IMR-90 (cell line): ENCODE results near the gene APPBP2. TPM values are rescaled to one million over a fixed set of nuclear protein-coding genes. Genes with fewer than 3 reads are reported as not detected.

Experiments used
- ATAC-seq: fragments of 200-7000 bp; cut with Tn5 transposase; 2 replicates; pipeline ENCODE4 v1.9.1; 2020; ENCODE audit warnings: low read depth, mild to moderate bottlenecking, moderate library complexity
- BruUV-seq: library from RNA; stranded (reverse); fragments of 400-500 nt; replicated peaks from 2 replicates; lab custom pipeline; 2021; lab: Mats Ljungman, UMichigan
- CTCF ChIA-PET: fragments of 300-600 bp; formaldehyde crosslinking; extraction: SDS; loops from one replicate; lab custom pipeline; 2021; ENCODE audit warnings: antibody characterized with exemption; lab: Yijun Ruan, JAX
- POLR2A ChIA-PET: fragments of 300-600 bp; sonication (Branson Sonifier 250); formaldehyde crosslinking; loops from one replicate; lab custom pipeline; 2022; ENCODE audit warnings: antibody characterized with exemption; ENCODE audit not compliant: unreplicated experiment; lab: Charles Lee
- DNase-seq: peaks from one replicate; pipeline ENCODE4 v3.0.0; 2013
- H2AFZ ChIP-seq: replicated peaks from 2 replicates; pipeline ENCODE3; 2013; ENCODE audit warnings: low read length, mild to moderate bottlenecking; ENCODE audit not compliant: poor library complexity
- H2AK5ac ChIP-seq: 2 replicates; pipeline ENCODE4 v1.6.1; 2013; ENCODE audit warnings: low read depth, low read length, inconsistent platforms
- H2AK9ac ChIP-seq: replicated peaks from 2 replicates; pipeline ENCODE3; 2013; ENCODE audit warnings: mild to moderate bottlenecking, low read depth, low read length, moderate library complexity; ENCODE audit not compliant: poor library complexity
- H2BK120ac ChIP-seq: 2 replicates; pipeline ENCODE4 v1.6.1; 2013; ENCODE audit warnings: low read depth, low read length, inconsistent platforms
- H2BK15ac ChIP-seq: 3 replicates; pipeline ENCODE4 v1.6.1; 2013; ENCODE audit warnings: low read depth, low read length, inconsistent platforms
- H2BK20ac ChIP-seq: 2 replicates; pipeline ENCODE4 v1.6.1; 2013; ENCODE audit warnings: low read depth, mild to moderate bottlenecking, inconsistent platforms, low read length, moderate library complexity
- H2BK5ac ChIP-seq: 2 replicates; pipeline ENCODE4 v1.6.1; 2013; ENCODE audit warnings: mild to moderate bottlenecking, low read depth, low read length, inconsistent platforms; ENCODE audit not compliant: poor library complexity, severe bottlenecking
- H3K14ac ChIP-seq: replicated peaks from 2 replicates; pipeline ENCODE4 v1.6.1; 2013; ENCODE audit warnings: low read depth, low read length, inconsistent platforms
- H3K18ac ChIP-seq: 2 replicates; pipeline ENCODE4 v1.6.1; 2013; ENCODE audit warnings: low read depth, low read length, control low read depth
- H3K23ac ChIP-seq: 2 replicates; pipeline ENCODE4 v1.6.1; 2013; ENCODE audit warnings: low read depth, low read length, inconsistent platforms
- H3K27ac ChIP-seq: 2 replicates; pipeline ENCODE4 v1.5.1; 2013; ENCODE audit warnings: mild to moderate bottlenecking, control low read depth, low read length; ENCODE audit not compliant: insufficient read depth
- H3K27me3 ChIP-seq: 2 replicates; pipeline ENCODE4 v1.6.1; 2013; ENCODE audit warnings: low read length; ENCODE audit not compliant: control insufficient read depth, insufficient read depth
- H3K36me3 ChIP-seq: 2 replicates; pipeline ENCODE4 v1.6.1; 2013; ENCODE audit warnings: low read length, mixed read lengths; ENCODE audit not compliant: control insufficient read depth, insufficient read depth
- H3K4ac ChIP-seq: 2 replicates; pipeline ENCODE4 v1.6.1; 2013; ENCODE audit warnings: low read depth, low read length, inconsistent platforms
- H3K4me1 ChIP-seq: 2 replicates; pipeline ENCODE4 v1.6.1; 2013; ENCODE audit warnings: low read length, mixed read lengths; ENCODE audit not compliant: control insufficient read depth, insufficient read depth
- H3K4me2 ChIP-seq: 2 replicates; pipeline ENCODE4 v1.6.1; 2013; ENCODE audit warnings: low read depth, mild to moderate bottlenecking, control low read depth, low read length, moderate library complexity
- H3K4me3 ChIP-seq: 2 replicates; pipeline ENCODE4 v1.5.1; 2013; ENCODE audit warnings: low read depth, mild to moderate bottlenecking, control low read depth, low read length, moderate library complexity; ENCODE audit not compliant: insufficient read depth
- H3K56ac ChIP-seq: 2 replicates; pipeline ENCODE4 v1.6.1; 2013; ENCODE audit warnings: low read length, inconsistent platforms; ENCODE audit not compliant: insufficient read depth; ENCODE audit errors: extremely low read depth
- H3K79me1 ChIP-seq, 2 experiments: 2 replicates each; pipeline ENCODE4 v1.6.1; 2013; ENCODE audit warnings: low read length in 2 of 2, inconsistent platforms in 1 of 2, low read depth in 1 of 2
- H3K9ac ChIP-seq: 2 replicates; pipeline ENCODE4 v1.6.1; 2013; ENCODE audit warnings: low read depth, low read length, control low read depth
- H3K9me1 ChIP-seq: 2 replicates; pipeline ENCODE4 v1.6.1; 2013; ENCODE audit warnings: low read length, inconsistent platforms; ENCODE audit not compliant: insufficient read depth
- H3K9me3 ChIP-seq: 2 replicates; pipeline ENCODE4 v1.6.1; 2013; ENCODE audit warnings: low read length; ENCODE audit not compliant: control insufficient read depth, insufficient read depth
- H4K20me1 ChIP-seq: 2 replicates; pipeline ENCODE4 v1.6.1; 2013; ENCODE audit warnings: low read length, inconsistent platforms; ENCODE audit not compliant: insufficient read depth
- H4K5ac ChIP-seq: 2 replicates; pipeline ENCODE4 v1.6.1; 2013; ENCODE audit warnings: mild to moderate bottlenecking, low read depth, low read length, control low read depth
- H4K8ac ChIP-seq, 2 experiments: 2 replicates each; pipeline ENCODE4 v1.6.1; 2013; ENCODE audit warnings: low read depth in 2 of 2, low read length in 2 of 2, control low read depth in 1 of 2, inconsistent platforms in 1 of 2
- H4K91ac ChIP-seq: 2 replicates; pipeline ENCODE4 v1.6.1; 2013; ENCODE audit warnings: low read depth, low read length, inconsistent platforms; ENCODE audit not compliant: insufficient read depth
- BHLHE40 ChIP-seq: fragments of 150-350 bp; IDR thresholded peaks from 2 replicates; pipeline ENCODE4 v1.6.1; 2016; ENCODE audit warnings: mild to moderate bottlenecking, low read depth, low read length
- CEBPB ChIP-seq: IDR thresholded peaks from 2 replicates; pipeline ENCODE4 v1.6.1; 2012; ENCODE audit warnings: low read depth, low read length, improper control_type of control experiment
- CHD1 ChIP-seq: IDR thresholded peaks from 2 replicates; pipeline ENCODE4 v1.6.1; 2012; ENCODE audit warnings: low read depth, low read length, improper control_type of control experiment
- CTCF ChIP-seq: conservative IDR thresholded peaks from 2 replicates; pipeline ENCODE4 v1.5.1; 2012; ENCODE audit warnings: mild to moderate bottlenecking, low read depth, low read length, improper control_type of control experiment
- ELK1 ChIP-seq: fragments of 150-350 bp; IDR thresholded peaks from 2 replicates; pipeline ENCODE4 v1.6.1; 2016; ENCODE audit warnings: low read depth, mild to moderate bottlenecking, low read length, moderate library complexity, borderline replicate concordance
- FOS ChIP-seq: fragments of 150-350 bp; IDR thresholded peaks from 2 replicates; pipeline ENCODE4 v1.6.1; 2016; ENCODE audit warnings: low read depth, low read length
- MAFK ChIP-seq: IDR thresholded peaks from 2 replicates; pipeline ENCODE4 v1.6.1; 2012; ENCODE audit warnings: low read depth, low read length, improper control_type of control experiment
- MAZ ChIP-seq: IDR thresholded peaks from 2 replicates; pipeline ENCODE4 v1.6.1; 2012; ENCODE audit warnings: low read depth, mild to moderate bottlenecking, low read length, improper control_type of control experiment, moderate library complexity, borderline replicate concordance
- MXI1 ChIP-seq: IDR thresholded peaks from 2 replicates; pipeline ENCODE4 v1.6.1; 2012; ENCODE audit warnings: low read depth, mild to moderate bottlenecking, low read length, moderate library complexity, borderline replicate concordance
- POLR2A ChIP-seq: IDR thresholded peaks from 2 replicates; pipeline ENCODE4 v1.6.1; 2012; ENCODE audit warnings: mild to moderate bottlenecking, low read depth, low read length
- RAD21 ChIP-seq: IDR thresholded peaks from 2 replicates; pipeline ENCODE4 v1.6.1; 2012; ENCODE audit warnings: low read length, improper control_type of control experiment
- RCOR1 ChIP-seq: IDR thresholded peaks from 2 replicates; pipeline ENCODE4 v1.6.1; 2012; ENCODE audit warnings: mild to moderate bottlenecking, low read length, improper control_type of control experiment; ENCODE audit not compliant: insufficient replicate concordance
- RFX5 ChIP-seq: IDR thresholded peaks from 2 replicates; pipeline ENCODE4 v1.8.0; 2012; ENCODE audit warnings: low read depth, mild to moderate bottlenecking, low read length, moderate library complexity
- USF2 ChIP-seq: fragments of 150-350 bp; IDR thresholded peaks from 2 replicates; pipeline ENCODE4 v1.6.1; 2017; ENCODE audit warnings: mild to moderate bottlenecking, antibody characterized with exemption, low read length, low read depth
- WGBS, 2 experiments: methylation state at CpG; one replicate each; pipeline versions ENCODE4 v1.1.5 to v1.1.7; 2013; ENCODE audit warnings: missing lambda C conversion rate in 2 of 2; ENCODE audit not compliant: insufficient read length in 1 of 2; ENCODE audit errors: extremely low coverage in 2 of 2; 5-methylcytosine and 5-hydroxymethylcytosine counted together
- dilution Hi-C: fragments of 300-500 bp; cut with HindIII; formaldehyde crosslinking; loops from one replicate; pipeline ENCODE4 v1.14.3; 2018; ENCODE audit warnings: low sequenced_read_pairs; ENCODE audit not compliant: unreplicated experiment
- in situ Hi-C: fragments of 300-500 bp; cut with MboI; formaldehyde crosslinking; loops from 3 replicates; pipeline ENCODE4 v1.14.3; 2019; ENCODE audit warnings: low sequenced_read_pairs, inconsistent platforms, mixed read lengths
- intact Hi-C: fragments of 100-400 bp; cut with micrococcal nuclease; formaldehyde crosslinking; loops from 2 replicates; pipeline ENCODE4 v1.10.0; 2022
- polyA plus RNA-seq, 3 experiments: library from polyadenylated mRNA; depleted of rRNA; stranded (reverse); fragments of >200 nt; gene quantifications; 2 replicates each; pipeline ENCODE4 v1.2.3, GENCODE V29; 2012; ENCODE audit warnings: low replicate concordance in 1 of 3
- total RNA-seq: library from RNA; depleted of rRNA; stranded (reverse); fragments of >200 nt; gene quantifications from 2 replicates; pipeline ENCODE4 v1.2.3, GENCODE V29; 2012

APPBP2 gene
- total and polyA plus RNA-seq, 2 of the 4 experiments (the other 2 are of a cell fraction): 12.3 to 93.9 TPM

GRCh38 chr17:60519795-60520194 is 6.2 kb downstream of the APPBP2 start:
- peaks cover 9% of the 10 kb centered on the region for H3K9me1 ChIP-seq
- no peak for TF ChIP-seq CEBPB
- TF ChIP-seq CTCF: no peak
- no peak for TF ChIP-seq MAZ
- no peak for TF ChIP-seq POLR2A
- no peak for TF ChIP-seq MXI1
- no peak for TF ChIP-seq MAFK
- TF ChIP-seq RFX5: no peak
- no peak for TF ChIP-seq CHD1
- no peak for TF ChIP-seq ELK1
- no peak for TF ChIP-seq BHLHE40
- no peak for TF ChIP-seq RCOR1
- TF ChIP-seq USF2: no peak
- no peak for TF ChIP-seq FOS
- TF ChIP-seq RAD21: no peak
- no peak overlapping the region for H3K9ac ChIP-seq
- dilution Hi-C loops: no loop called here
- BruUV-seq: no TSS peak
- H4K91ac ChIP-seq: no peak overlapping the region
- H3K56ac ChIP-seq: no peak overlapping the region
- no peak overlapping the region for H2AFZ ChIP-seq
- H3K27me3 ChIP-seq: no peaks in the 10 kb centered on the region
- no peak overlapping the region for H2BK15ac ChIP-seq
- H3K23ac ChIP-seq: no peak overlapping the region
- no peak overlapping the region for H3K4me2 ChIP-seq
- no peak overlapping the region for H3K14ac ChIP-seq
- peaks cover 12% of the 10 kb centered on the region for H3K36me3 ChIP-seq
- H2BK120ac ChIP-seq: no peak overlapping the region
- 0 out of 2 replicates have a peak, but pooled peaks cover 2% of the 10 kb centered on the region for H3K4me1 ChIP-seq
- DNase-seq (no peak), ATAC-seq (no peak)
- no peak overlapping the region for H3K18ac ChIP-seq
- no CpG with 5 or more reads among the region's 4 CpGs for WGBS, 2 experiments
- H2AK5ac ChIP-seq: no peak overlapping the region
- no peak overlapping the region for H2BK20ac ChIP-seq
- intact Hi-C loops: no loop called here
- no peak overlapping the region for H4K8ac ChIP-seq
- in situ Hi-C loops: loop anchor here (10.0 kb wide), 1 partner anchor 115 kb away; no protein-coding TSS in a partner anchor
- H2BK5ac ChIP-seq: no peak overlapping the region
- ChIA-PET CTCF (no interaction called here), POLR2A (interaction anchor here (0.7 kb wide), 1 partner anchor 26 kb away, joined by 5 read pairs; no protein-coding TSS in a partner anchor)
- no peak overlapping the region for H3K4me3 ChIP-seq
- no peak overlapping the region for H3K27ac ChIP-seq
- H4K5ac ChIP-seq: no peak overlapping the region
- no peak overlapping the region for H3K4ac ChIP-seq
- H3K79me1 ChIP-seq: peaks cover 8 to 74% of the 10 kb centered on the region in 2 experiments
- no peak overlapping the region for H2AK9ac ChIP-seq
- no peaks in the 10 kb centered on the region for H3K9me3 ChIP-seq
- H4K20me1 ChIP-seq: peaks cover 82% of the 10 kb centered on the region
